Measurements from ENCODE around the gene NRM.

Gene NRM

DNA sequence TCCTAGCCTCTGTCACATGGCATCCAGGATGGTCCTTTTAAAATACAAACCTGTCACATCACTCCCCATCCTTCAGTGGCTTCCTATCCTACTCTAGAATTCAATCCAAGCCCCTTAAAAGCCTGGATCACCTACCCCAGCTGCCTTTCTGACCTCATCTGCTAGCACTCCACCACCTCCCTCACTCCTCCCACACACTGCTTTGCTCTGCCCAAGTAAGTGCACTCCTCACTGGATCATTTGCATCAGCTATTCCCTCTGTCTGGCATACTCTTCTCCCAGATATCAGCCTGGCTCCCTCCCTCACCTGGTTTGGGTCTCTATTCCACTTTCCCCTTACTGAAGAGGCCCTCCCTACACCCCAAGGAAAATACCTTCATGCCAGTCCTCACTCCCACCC is 33.3 kb downstream of the NRM start:
- H3K27me3 ChIP-seq (ENCODE audit: control insufficient read depth, insufficient read depth, low read length, poor library complexity, severe bottlenecking) = no peaks in the 10 kb centered on the region
- no peak overlapping the region for H3K4me3 ChIP-seq (ENCODE audit: insufficient read depth, low read depth, low read length)
- H3K9me3 ChIP-seq (ENCODE audit: control insufficient read depth, low read length) = no peaks in the 10 kb centered on the region
- peaks cover 44% of the 10 kb centered on the region for H3K36me3 ChIP-seq (ENCODE audit: control insufficient read depth, insufficient read depth, low read length)
- no peak overlapping the region for H3K27ac ChIP-seq (ENCODE audit: insufficient read depth, low read depth, low read length, poor library complexity, severe bottlenecking)
- H3K4me1 ChIP-seq (ENCODE audit: control insufficient read depth, insufficient read depth, low read length) = no peaks in the 10 kb centered on the region

DNA sequence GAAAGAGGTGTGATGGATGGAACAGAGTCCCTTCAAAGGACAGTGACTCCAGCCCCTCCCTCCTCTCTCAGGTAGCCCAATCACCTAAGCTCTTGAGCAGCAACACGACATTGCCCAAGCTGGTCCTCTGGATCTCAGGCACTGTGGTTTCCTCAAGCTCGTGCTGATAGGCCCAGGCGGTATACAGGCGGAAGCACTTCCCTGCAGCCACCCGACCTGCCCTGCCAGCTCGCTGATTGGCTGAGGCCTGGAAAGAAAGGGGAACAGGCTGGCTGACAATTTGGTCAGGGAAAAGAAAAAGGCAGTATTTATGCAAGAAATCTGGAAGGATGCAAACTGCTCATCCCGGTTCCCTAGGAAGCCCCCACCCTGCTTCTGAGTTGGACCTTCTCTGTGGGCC is 34.3 kb downstream of the NRM start:
- Histone ChIP-seq H3K9me3 (ENCODE audit: control insufficient read depth, low read length) (no peaks in the 10 kb centered on the region), H3K4me3 (ENCODE audit: insufficient read depth, low read depth, low read length) (no peak overlapping the region), H3K4me1 (ENCODE audit: control insufficient read depth, insufficient read depth, low read length) (no peaks in the 10 kb centered on the region), H3K36me3 (ENCODE audit: control insufficient read depth, insufficient read depth, low read length) (peaks cover 50% of the 10 kb centered on the region), H3K27ac (ENCODE audit: insufficient read depth, low read depth, low read length, poor library complexity, severe bottlenecking) (no peak overlapping the region), H3K27me3 (ENCODE audit: control insufficient read depth, insufficient read depth, low read length, poor library complexity, severe bottlenecking) (no peaks in the 10 kb centered on the region)
- 89 to 90% methylated on average over 7 of the region's 7 CpGs for WGBS, 2 experiments

DNA sequence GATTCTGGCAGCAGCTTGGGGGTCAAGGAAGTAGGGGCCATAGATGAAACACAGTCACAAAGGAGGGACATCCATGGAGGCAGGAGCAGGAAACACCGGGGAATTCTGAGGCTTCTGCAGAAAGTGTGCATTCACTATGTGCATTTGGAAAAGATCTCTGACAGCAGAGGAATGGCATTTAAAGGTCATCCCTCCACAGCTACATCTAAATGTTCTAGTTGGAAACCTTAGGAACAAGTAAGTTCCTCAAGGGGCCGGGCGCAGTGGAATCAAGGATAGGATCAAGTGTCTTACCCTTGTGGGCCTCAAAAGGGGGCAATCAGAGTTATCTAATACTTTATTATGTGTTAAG is 35.1 kb downstream of the NRM start:
- Histone ChIP-seq H3K4me3 (ENCODE audit: insufficient read depth, low read depth, low read length) (no peak overlapping the region), H3K4me1 (ENCODE audit: control insufficient read depth, insufficient read depth, low read length) (no peaks in the 10 kb centered on the region), H3K9me3 (ENCODE audit: control insufficient read depth, low read length) (no peaks in the 10 kb centered on the region), H3K36me3 (ENCODE audit: control insufficient read depth, insufficient read depth, low read length) (peaks cover 57% of the 10 kb centered on the region), H3K27me3 (ENCODE audit: control insufficient read depth, insufficient read depth, low read length, poor library complexity, severe bottlenecking) (no peaks in the 10 kb centered on the region), H3K27ac (ENCODE audit: insufficient read depth, low read depth, low read length, poor library complexity, severe bottlenecking) (no peak overlapping the region)
- WGBS, 2 experiments = 95 to 97% methylated on average over 3 of the region's 3 CpGs

DNA sequence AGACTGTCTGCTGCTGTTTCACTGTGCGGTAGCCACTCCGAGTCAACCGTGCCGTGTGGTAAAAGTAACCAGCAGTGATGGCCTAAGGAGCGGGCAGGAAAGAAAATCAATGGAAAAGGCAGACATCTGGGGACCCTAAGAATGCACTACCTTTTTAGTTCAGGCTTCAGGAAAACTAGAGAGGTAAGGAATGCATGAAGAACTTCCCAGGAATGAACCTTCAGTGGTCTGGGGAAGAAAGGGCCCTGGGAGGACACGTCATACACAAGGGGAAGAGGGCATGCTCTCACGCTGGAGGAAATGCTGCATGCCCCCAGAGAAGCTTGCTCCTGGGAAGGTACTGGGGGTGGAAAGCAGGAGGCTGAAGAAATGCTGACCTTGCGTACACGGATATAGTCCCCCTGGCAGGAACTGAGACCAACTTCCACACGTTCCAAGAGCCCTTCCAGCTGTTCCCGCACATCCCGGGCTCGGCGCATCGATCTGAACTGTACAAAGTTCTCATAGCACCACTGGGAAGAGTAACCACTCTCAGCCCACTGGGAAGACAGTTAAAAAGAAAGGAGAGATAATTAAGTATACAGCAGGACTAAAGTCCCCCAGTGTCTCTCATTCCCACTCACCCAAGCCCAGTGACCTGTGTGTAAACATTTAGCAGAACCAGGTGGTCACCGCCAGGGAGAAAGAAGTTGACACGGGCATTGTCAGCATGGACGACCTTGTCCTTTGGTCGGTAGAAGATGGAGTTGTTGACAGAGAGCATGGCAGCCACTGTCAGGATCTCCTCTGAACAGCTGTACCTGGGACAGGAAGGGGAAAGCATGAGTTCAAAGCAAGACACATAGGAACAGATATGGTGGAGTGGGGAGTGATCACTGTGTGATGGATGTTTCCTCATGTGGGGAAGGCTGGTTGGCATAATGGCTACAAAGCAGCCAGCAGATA is 35.7 kb downstream of the NRM start:
- no peaks in the 10 kb centered on the region for H3K27me3 ChIP-seq (ENCODE audit: control insufficient read depth, insufficient read depth, low read length, poor library complexity, severe bottlenecking)

DNA sequence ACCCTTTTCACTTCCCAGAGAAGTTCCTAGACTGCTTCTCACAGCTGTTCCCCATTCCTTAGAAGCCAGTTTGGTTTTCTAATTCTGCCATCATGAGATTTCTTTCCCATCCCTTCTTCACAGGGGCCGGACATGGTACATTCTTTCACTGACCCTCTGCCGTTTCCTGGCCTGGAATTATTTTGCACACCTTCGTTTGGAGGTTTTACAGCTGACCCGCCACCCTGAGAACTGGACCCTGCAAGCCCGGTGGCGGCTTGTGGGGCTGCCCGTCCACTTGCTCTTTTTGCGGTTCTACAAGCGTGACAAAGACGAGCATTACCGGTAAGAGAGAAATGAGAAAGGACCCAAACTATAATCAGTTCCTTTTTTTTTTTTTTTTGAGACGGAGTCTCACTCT is 39.6 kb downstream of the NRM start:
- 90 to 93% methylated on average over 12 of the region's 12 CpGs for WGBS, 2 experiments
- Histone ChIP-seq H3K27ac (ENCODE audit: insufficient read depth, low read depth, low read length, poor library complexity, severe bottlenecking) (no peak overlapping the region), H3K36me3 (ENCODE audit: control insufficient read depth, insufficient read depth, low read length) (peaks cover 42% of the 10 kb centered on the region), H3K4me1 (ENCODE audit: control insufficient read depth, insufficient read depth, low read length) (peaks cover 4% of the 10 kb centered on the region), H3K9me3 (ENCODE audit: control insufficient read depth, low read length) (no peaks in the 10 kb centered on the region), H3K4me3 (ENCODE audit: insufficient read depth, low read depth, low read length) (no peak overlapping the region), H3K27me3 (ENCODE audit: control insufficient read depth, insufficient read depth, low read length, poor library complexity, severe bottlenecking) (no peaks in the 10 kb centered on the region)

More for the DNA sequence above, 35.7 kb downstream of the NRM start:
- H3K4me3 ChIP-seq (ENCODE audit: insufficient read depth, low read depth, low read length) = no peak overlapping the region
- no peaks in the 10 kb centered on the region for H3K9me3 ChIP-seq (ENCODE audit: control insufficient read depth, low read length)
- WGBS, 2 experiments = 95 to 96% methylated on average over 19 of the region's 19 CpGs
- peaks cover 53% of the 10 kb centered on the region for H3K36me3 ChIP-seq (ENCODE audit: control insufficient read depth, insufficient read depth, low read length)
- no peaks in the 10 kb centered on the region for H3K4me1 ChIP-seq (ENCODE audit: control insufficient read depth, insufficient read depth, low read length)
- no peak overlapping the region for H3K27ac ChIP-seq (ENCODE audit: insufficient read depth, low read depth, low read length, poor library complexity, severe bottlenecking)

DNA sequence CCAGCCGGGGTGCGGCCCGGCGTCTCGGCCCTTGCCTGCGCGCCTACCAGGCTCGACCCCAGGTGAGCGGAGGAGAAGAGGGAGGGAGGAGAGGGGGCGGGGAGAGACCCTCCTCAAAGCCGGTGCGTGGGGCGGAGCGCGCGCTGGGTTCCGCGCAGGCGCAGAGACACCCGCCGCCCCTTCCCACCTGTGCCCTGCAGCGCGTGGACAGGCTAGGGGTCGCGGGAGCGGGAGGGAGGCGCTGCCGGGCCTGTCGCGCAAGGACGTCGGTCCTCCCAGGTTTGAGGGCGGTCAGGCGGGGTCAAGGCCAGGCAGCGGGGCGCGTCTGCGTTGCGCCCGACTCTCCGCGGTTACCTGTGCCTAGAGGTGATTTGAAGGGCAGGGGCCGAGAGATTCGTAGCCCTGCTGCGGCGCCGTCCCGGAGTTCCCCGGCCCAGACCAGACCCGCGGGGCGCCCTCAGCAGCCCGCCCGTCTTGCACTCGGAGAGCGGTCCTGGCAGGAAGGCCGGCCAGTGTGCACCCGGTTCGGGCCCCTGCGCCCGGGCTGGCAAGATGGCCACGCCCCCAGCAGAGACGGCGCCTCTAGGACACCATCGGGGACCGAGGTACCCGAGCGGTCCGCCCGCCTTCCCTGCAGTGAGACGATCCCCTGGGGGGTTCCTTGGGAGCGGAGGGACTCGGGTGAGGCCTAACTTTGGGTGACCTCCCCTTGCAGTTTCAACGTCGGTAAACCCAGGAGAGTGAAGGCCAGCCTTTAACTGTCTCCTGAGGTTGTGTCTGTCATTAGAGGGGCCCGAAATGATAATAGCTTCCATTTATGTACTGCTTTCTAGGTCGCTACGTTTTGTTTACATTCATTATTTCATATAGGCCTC is 43.3 kb downstream of the NRM start:
- H3K9me3 ChIP-seq (ENCODE audit: control insufficient read depth, low read length) = no peaks in the 10 kb centered on the region
- H3K27ac ChIP-seq (ENCODE audit: insufficient read depth, low read depth, low read length, poor library complexity, severe bottlenecking) = peak overlapping the region; percentile 18
- H3K36me3 ChIP-seq (ENCODE audit: control insufficient read depth, insufficient read depth, low read length) = peaks cover 34% of the 10 kb centered on the region
- peaks cover 4% of the 10 kb centered on the region for H3K4me1 ChIP-seq (ENCODE audit: control insufficient read depth, insufficient read depth, low read length)
- no peaks in the 10 kb centered on the region for H3K27me3 ChIP-seq (ENCODE audit: control insufficient read depth, insufficient read depth, low read length, poor library complexity, severe bottlenecking)
- H3K4me3 ChIP-seq (ENCODE audit: insufficient read depth, low read depth, low read length) = peak overlapping the region; percentile 98
- 1% methylated on average over 76 to 78 of the region's 78 CpGs for WGBS, 2 experiments

DNA sequence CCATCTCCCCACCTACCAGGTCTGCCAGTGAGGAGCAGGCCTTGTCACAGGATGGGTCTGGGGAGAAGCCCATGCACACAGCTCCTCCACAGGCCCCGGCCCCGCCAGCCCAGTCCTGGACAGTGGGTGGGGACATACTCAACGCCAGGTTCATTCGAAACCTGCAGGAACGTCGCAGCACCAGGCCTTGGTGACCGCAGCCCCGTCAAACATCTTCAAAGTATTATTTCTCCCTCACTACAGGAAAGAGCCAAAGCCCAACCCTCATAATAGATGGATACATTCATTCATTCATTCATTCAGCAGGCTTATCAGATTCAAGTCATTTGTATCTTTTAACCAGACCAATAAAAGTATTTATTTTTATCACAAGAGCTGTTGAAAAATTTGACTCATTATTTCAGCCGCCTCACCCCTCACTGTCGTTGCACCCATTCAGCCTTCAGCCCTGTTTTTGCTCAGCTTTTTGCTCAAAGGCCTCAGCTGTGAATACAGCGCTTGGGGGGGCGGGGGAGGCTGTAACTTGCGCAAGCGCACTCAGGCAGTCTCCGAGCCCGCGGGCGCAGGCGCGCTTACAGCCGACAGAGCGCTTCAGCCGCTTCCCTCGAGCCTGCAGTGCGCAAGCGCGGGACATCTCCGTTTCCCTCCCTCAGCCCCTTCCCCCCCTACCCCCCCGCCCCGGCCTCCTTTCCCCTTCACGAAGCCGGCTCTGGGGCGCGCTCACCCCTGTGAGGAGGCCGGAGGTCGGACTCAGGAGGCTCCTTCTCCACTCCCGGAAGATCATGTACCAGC is 44.1 kb downstream of the NRM start, which contains the start of gene C6orf136:
Gene C6orf136 (plus strand): TSS at position 684 of the 792 bp plus-strand sequence. CDS start 99 bp downstream, at position 783.
- Histone ChIP-seq H3K36me3 (ENCODE audit: control insufficient read depth, insufficient read depth, low read length) (peaks cover 25% of the 10 kb centered on the region), H3K27ac (ENCODE audit: insufficient read depth, low read depth, low read length, poor library complexity, severe bottlenecking) (peak within 1 kb of the TSS; percentile 18), H3K27me3 (ENCODE audit: control insufficient read depth, insufficient read depth, low read length, poor library complexity, severe bottlenecking) (no peaks in the 10 kb centered on the region), H3K4me3 (ENCODE audit: insufficient read depth, low read depth, low read length) (peak within 1 kb of the TSS; percentile 98), H3K4me1 (ENCODE audit: control insufficient read depth, insufficient read depth, low read length) (peaks cover 4% of the 10 kb centered on the region), H3K9me3 (ENCODE audit: control insufficient read depth, low read length) (no peaks in the 10 kb centered on the region)
- 12 to 15% methylated on average over 35 to 36 of the region's 37 CpGs for WGBS, 2 experiments

DNA sequence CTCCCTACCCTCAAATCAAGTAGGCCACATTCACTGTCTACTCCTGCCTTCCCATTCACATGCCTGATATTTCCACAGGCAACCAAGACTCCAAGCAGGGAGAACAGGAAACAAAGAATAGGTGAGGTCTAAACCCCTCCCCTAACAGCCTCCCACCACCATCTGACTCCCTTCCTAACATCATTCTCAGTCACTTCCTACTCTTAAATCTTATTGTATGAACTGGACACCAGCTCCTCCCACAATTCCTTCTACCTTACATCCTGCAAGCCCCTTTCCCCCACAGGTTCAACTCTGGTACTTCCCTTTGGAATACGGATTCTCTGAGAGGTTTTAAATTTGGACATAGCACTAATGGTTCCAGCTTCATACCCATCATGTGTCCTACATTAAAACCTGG is 44.8 kb downstream of the NRM start:
- 84 to 91% methylated on average over 1 of the region's 1 CpG for WGBS, 2 experiments
- Histone ChIP-seq H3K27me3 (ENCODE audit: control insufficient read depth, insufficient read depth, low read length, poor library complexity, severe bottlenecking) (no peaks in the 10 kb centered on the region), H3K36me3 (ENCODE audit: control insufficient read depth, insufficient read depth, low read length) (peaks cover 22% of the 10 kb centered on the region), H3K27ac (ENCODE audit: insufficient read depth, low read depth, low read length, poor library complexity, severe bottlenecking) (no peak overlapping the region), H3K4me3 (ENCODE audit: insufficient read depth, low read depth, low read length) (no peak overlapping the region), H3K4me1 (ENCODE audit: control insufficient read depth, insufficient read depth, low read length) (peaks cover 4% of the 10 kb centered on the region), H3K9me3 (ENCODE audit: control insufficient read depth, low read length) (no peaks in the 10 kb centered on the region)

DNA sequence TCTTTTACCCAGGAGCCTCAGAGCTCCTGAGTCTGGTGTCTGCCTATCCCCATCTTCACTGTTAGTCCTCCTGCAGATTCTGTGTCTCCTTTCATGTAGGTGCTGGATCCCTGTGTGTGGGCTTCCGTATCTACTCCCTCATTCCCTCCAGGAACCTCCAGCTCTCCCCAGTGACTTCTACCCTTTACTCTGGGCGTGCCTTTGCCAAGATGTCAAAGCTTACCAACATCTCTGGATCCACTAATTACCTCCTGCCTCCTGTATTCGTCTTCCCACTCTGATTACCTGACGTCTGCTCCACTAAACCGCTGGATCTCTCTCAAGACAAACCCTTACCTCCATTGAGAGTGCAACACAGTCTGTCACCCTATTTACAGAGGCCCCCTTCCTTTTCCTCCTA is 46.0 kb downstream of the NRM start:
- 92% methylated on average over 5 of the region's 5 CpGs for WGBS, 2 experiments
- Histone ChIP-seq H3K27me3 (ENCODE audit: control insufficient read depth, insufficient read depth, low read length, poor library complexity, severe bottlenecking) (no peaks in the 10 kb centered on the region), H3K36me3 (ENCODE audit: control insufficient read depth, insufficient read depth, low read length) (peaks cover 32% of the 10 kb centered on the region), H3K9me3 (ENCODE audit: control insufficient read depth, low read length) (no peaks in the 10 kb centered on the region), H3K4me3 (ENCODE audit: insufficient read depth, low read depth, low read length) (no peak overlapping the region), H3K27ac (ENCODE audit: insufficient read depth, low read depth, low read length, poor library complexity, severe bottlenecking) (no peak overlapping the region), H3K4me1 (ENCODE audit: control insufficient read depth, insufficient read depth, low read length) (peaks cover 4% of the 10 kb centered on the region)

Data from ectodermal cell (in vitro differentiated cells).